Testis (tissue), 2 donors: ENCODE data around the gene CCDC9B.

Experiments
- POLR2A ChIP-seq: fragments of 450-650 bp; IDR thresholded peaks from one replicate; pipeline ENCODE4 v1.6.1; 2017; ENCODE audit warnings: antibody characterized with exemption, mild to moderate bottlenecking, moderate library complexity
- TF ChIP-seq, protein P1 (sequence below), 3 experiments: fragments of 450-650 bp in 2 of 3; fragments of 200-600 bp in 1 of 3; sonication (generic) in 1 of 3; IDR thresholded peaks; one replicate each; pipeline ENCODE4 v1.5.1; 2016 to 2019; ENCODE audit warnings: antibody characterized with exemption in 3 of 3, mild to moderate bottlenecking in 2 of 3, moderate library complexity in 1 of 3

DNA sequence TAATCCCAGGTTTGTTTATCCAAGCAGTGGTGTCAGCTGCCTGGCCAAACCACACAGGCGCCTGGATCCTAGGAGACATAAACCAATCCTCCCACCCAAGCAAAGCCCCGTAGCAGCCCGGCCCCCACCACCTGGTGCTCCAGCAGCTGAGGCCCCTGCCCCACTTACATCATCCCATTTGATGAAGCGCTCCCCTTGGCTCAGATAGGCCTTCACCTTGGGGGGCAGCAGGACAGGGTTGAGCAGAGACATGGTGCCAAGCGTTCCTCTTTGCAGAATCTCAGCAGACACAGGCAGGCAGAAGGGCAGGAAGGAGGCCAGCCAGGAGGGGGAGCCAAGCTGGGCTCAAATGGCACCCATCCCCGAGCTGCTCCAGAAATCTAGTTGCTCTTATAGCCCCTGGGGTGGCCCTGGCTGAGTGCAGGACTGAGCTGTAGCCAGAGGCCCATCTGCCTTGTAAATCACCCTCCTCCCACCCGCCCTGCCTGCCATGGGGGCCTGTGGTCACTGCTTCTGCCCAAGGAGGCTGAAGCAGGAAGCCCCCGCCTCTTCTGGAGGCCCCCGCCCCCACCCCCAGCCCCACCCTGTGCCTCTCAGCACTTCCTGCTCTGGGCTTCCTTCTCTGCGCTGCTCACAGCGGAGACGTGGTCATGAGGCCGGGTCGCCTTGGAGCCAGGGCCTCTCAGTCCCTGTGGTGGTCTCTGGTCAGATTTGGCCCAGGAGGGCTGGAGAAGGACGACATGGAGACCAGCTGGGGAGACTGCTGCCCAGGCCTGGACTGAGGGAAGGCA is 33.1 kb downstream of the CCDC9B start, which contains the start of gene PLCB2:
- TF ChIP-seq, protein P1, sequence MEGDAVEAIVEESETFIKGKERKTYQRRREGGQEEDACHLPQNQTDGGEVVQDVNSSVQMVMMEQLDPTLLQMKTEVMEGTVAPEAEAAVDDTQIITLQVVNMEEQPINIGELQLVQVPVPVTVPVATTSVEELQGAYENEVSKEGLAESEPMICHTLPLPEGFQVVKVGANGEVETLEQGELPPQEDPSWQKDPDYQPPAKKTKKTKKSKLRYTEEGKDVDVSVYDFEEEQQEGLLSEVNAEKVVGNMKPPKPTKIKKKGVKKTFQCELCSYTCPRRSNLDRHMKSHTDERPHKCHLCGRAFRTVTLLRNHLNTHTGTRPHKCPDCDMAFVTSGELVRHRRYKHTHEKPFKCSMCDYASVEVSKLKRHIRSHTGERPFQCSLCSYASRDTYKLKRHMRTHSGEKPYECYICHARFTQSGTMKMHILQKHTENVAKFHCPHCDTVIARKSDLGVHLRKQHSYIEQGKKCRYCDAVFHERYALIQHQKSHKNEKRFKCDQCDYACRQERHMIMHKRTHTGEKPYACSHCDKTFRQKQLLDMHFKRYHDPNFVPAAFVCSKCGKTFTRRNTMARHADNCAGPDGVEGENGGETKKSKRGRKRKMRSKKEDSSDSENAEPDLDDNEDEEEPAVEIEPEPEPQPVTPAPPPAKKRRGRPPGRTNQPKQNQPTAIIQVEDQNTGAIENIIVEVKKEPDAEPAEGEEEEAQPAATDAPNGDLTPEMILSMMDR (IDR thresholded peaks at IDR 0.05) = no peak
- no peak for TF ChIP-seq POLR2A
